Measurements from ENCODE around the gene PRPF18. TPM values are rescaled to one million over a fixed set of nuclear protein-coding genes. Genes with fewer than 3 reads are reported as not detected.

PRPF18 gene
- total RNA-seq, 1 experiment from 2014 or later = 10.2 TPM

DNA sequence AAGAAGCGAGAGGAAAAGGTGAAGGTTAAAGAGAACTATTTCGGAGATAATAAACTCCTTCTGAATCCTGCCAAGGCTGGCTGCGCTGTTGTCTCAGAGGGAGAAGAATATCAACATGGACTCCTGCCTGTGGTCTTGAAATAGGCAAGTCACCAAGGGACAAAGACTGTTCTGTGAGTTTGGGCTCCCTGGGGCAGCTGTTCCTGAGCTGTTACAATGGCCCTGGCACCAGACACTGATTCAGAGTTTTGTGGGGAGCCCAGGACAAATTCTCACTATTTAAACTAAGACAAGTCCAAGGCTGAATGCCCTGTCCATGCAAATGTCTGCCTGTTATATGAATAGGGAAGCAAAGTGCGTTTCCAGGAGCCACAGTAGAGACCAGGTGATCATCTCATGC lies 81.4 kb downstream of the PRPF18 start:
- no peaks in the 10 kb centered on the region for H3K4me1 ChIP-seq (ENCODE audit: insufficient read depth, low read length)
- ATAC-seq = no peak
- no peaks in the 10 kb centered on the region for H3K36me3 ChIP-seq (ENCODE audit: low read depth, low read length)
- TF ChIP-seq, protein P1, sequence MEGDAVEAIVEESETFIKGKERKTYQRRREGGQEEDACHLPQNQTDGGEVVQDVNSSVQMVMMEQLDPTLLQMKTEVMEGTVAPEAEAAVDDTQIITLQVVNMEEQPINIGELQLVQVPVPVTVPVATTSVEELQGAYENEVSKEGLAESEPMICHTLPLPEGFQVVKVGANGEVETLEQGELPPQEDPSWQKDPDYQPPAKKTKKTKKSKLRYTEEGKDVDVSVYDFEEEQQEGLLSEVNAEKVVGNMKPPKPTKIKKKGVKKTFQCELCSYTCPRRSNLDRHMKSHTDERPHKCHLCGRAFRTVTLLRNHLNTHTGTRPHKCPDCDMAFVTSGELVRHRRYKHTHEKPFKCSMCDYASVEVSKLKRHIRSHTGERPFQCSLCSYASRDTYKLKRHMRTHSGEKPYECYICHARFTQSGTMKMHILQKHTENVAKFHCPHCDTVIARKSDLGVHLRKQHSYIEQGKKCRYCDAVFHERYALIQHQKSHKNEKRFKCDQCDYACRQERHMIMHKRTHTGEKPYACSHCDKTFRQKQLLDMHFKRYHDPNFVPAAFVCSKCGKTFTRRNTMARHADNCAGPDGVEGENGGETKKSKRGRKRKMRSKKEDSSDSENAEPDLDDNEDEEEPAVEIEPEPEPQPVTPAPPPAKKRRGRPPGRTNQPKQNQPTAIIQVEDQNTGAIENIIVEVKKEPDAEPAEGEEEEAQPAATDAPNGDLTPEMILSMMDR (conservative IDR thresholded peaks at IDR 0.05; ENCODE audit: low read depth, low read length) = no peak
- TF ChIP-seq EZH2 (IDR thresholded peaks at IDR 0.05; ENCODE audit: low read length, unreplicated experiment) (no peak), EZH2phosphoT487 (IDR thresholded peaks at IDR 0.05; ENCODE audit: borderline replicate concordance, low read length) (no peak)
- no TSS peak for BruUV-seq (replicated peaks)
- no peak overlapping the region for H2AFZ ChIP-seq (ENCODE audit: low read length)
- ChIA-PET POLR2A (ENCODE audit: unreplicated experiment) (no interaction called here), CTCF (no interaction called here)
- no peak overlapping the region for H3K4me3 ChIP-seq (ENCODE audit: low read length)
- intact Hi-C loops (cut with micrococcal nuclease) = no loop called here
- H3K79me2 ChIP-seq (ENCODE audit: low read length) = no peaks in the 10 kb centered on the region
- no peaks in the 10 kb centered on the region for H4K20me1 ChIP-seq (ENCODE audit: low read length)
- H3K9me3 ChIP-seq (ENCODE audit: low read length) = no peaks in the 10 kb centered on the region
- no peaks in the 10 kb centered on the region for H3F3A ChIP-seq (ENCODE audit: low read length, unreplicated experiment)
- no peak overlapping the region for H3K4me2 ChIP-seq (ENCODE audit: low read length)
- no peaks in the 10 kb centered on the region for H3K9me2 ChIP-seq (replicated peaks; ENCODE audit: low read length)
- no peaks in the 10 kb centered on the region for H3K27me3 ChIP-seq (ENCODE audit: low read length)
- no peak overlapping the region for H3K27ac ChIP-seq (ENCODE audit: low read length)
- no peak for DNase-seq
- no peak overlapping the region for H3K9ac ChIP-seq (ENCODE audit: low read length)

DNA sequence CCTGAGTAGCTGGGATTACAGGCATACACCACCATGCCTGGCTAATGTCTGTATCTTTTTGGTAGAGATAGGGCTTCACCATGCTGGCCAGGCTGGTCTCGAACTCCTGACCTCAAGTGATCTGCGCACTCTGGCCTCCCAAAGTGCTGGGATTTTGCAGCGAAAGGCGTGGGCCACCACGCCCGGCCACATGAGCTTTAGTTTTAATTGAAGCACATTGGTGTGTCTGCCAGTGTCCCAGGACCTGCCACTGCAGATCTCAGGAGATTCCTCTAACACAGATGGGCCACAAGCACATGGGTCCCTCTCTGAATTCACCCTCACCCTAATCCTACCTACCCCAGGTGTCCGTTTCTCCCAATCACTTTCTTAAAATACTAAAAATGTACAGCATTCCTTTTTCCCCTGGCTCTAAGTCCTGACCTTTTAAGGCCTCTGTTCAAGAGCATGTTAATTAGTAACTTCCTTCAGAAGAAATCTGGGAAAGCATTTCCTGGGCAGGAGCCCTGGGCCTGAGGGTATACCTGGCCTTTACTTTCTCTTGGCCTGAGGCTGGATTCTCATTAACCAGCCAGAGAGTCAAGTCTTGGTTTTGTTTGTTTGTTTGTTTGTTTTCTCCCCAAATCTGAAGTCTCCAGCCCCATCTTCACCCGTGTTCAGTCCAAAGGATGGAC lies 82.6 kb downstream of the PRPF18 start:
- TF ChIP-seq EZH2 (IDR thresholded peaks at IDR 0.05; ENCODE audit: low read length, unreplicated experiment) = no peak
- no peak for TF ChIP-seq EZH2phosphoT487 (IDR thresholded peaks at IDR 0.05; ENCODE audit: borderline replicate concordance, low read length)
- TF ChIP-seq, protein P1 (conservative IDR thresholded peaks at IDR 0.05; ENCODE audit: low read depth, low read length) = no peak
- H3K9me2 ChIP-seq (replicated peaks; ENCODE audit: low read length) = no peaks in the 10 kb centered on the region
- no peaks in the 10 kb centered on the region for H3K9me3 ChIP-seq (ENCODE audit: low read length)
- H3K9ac ChIP-seq (ENCODE audit: low read length) = no peak overlapping the region
- POLR2A ChIA-PET (ENCODE audit: unreplicated experiment) = no interaction called here
- no peak overlapping the region for H3K27ac ChIP-seq (ENCODE audit: low read length)
- CTCF ChIA-PET = no interaction called here
- no peaks in the 10 kb centered on the region for H3K79me2 ChIP-seq (ENCODE audit: low read length)
- H3K36me3 ChIP-seq (ENCODE audit: low read depth, low read length) = no peaks in the 10 kb centered on the region
- no TSS peak for BruUV-seq (replicated peaks)
- H3K4me1 ChIP-seq (ENCODE audit: insufficient read depth, low read length) = no peaks in the 10 kb centered on the region
- ATAC-seq = no peak
- DNase-seq = no peak
- no peak overlapping the region for H3K4me3 ChIP-seq (ENCODE audit: low read length)
- intact Hi-C loops (cut with micrococcal nuclease) = no loop called here
- H3F3A ChIP-seq (ENCODE audit: low read length, unreplicated experiment) = no peaks in the 10 kb centered on the region
- no peaks in the 10 kb centered on the region for H4K20me1 ChIP-seq (ENCODE audit: low read length)
- no peaks in the 10 kb centered on the region for H3K27me3 ChIP-seq (ENCODE audit: low read length)
- H2AFZ ChIP-seq (ENCODE audit: low read length) = no peak overlapping the region
- no peak overlapping the region for H3K4me2 ChIP-seq (ENCODE audit: low read length)

GRCh38 chr10:13669901-13670300 lies 83.1 kb downstream of the PRPF18 start:
- Histone ChIP-seq H3K79me2 (ENCODE audit: low read length) (no peaks in the 10 kb centered on the region), H3K9me3 (ENCODE audit: low read length) (no peaks in the 10 kb centered on the region), H3K27ac (ENCODE audit: low read length) (no peak overlapping the region), H3K4me1 (ENCODE audit: insufficient read depth, low read length) (no peaks in the 10 kb centered on the region), H3F3A (ENCODE audit: low read length, unreplicated experiment) (no peaks in the 10 kb centered on the region), H4K20me1 (ENCODE audit: low read length) (no peaks in the 10 kb centered on the region), H2AFZ (ENCODE audit: low read length) (no peak overlapping the region), H3K9me2 (replicated peaks; ENCODE audit: low read length) (no peaks in the 10 kb centered on the region), H3K9ac (ENCODE audit: low read length) (no peak overlapping the region), H3K4me2 (ENCODE audit: low read length) (no peak overlapping the region), H3K27me3 (ENCODE audit: low read length) (no peaks in the 10 kb centered on the region), H3K36me3 (ENCODE audit: low read depth, low read length) (no peaks in the 10 kb centered on the region), H3K4me3 (ENCODE audit: low read length) (no peak overlapping the region)
- ChIA-PET CTCF (no interaction called here), POLR2A (ENCODE audit: unreplicated experiment) (no interaction called here)
- TF ChIP-seq, protein P1 (conservative IDR thresholded peaks at IDR 0.05; ENCODE audit: low read depth, low read length) = no peak
- TF ChIP-seq EZH2 (IDR thresholded peaks at IDR 0.05; ENCODE audit: low read length, unreplicated experiment) = no peak
- no peak for TF ChIP-seq EZH2phosphoT487 (IDR thresholded peaks at IDR 0.05; ENCODE audit: borderline replicate concordance, low read length)
- no TSS peak for BruUV-seq (replicated peaks)
- no peak for DNase-seq
- intact Hi-C loops (cut with micrococcal nuclease) = no loop called here
- ATAC-seq = no peak

Data from PC-3 (cell line).